Measurements from ENCODE around the gene BANF2.

- TF ChIP-seq CTCF (conservative IDR thresholded peaks at IDR 0.05 in 1 of 2, IDR thresholded peaks at IDR 0.05 in 1 of 2; ENCODE audit: extremely low read depth in 1 of 2, insufficient read depth in 1 of 2, low read depth in 1 of 2, low read length in 2 of 2): peak; percentile 30 to 71
- TF ChIP-seq EZH2 (IDR thresholded peaks at IDR 0.05; ENCODE audit: borderline replicate concordance, low read length): no peak
Observed at GRCh38 chr20:17680836-17681725, 18.7 kb upstream of the BANF2 start.

Data from mammary epithelial cell (primary cell).